Activated naive CD8-positive, alpha-beta T cell treated with anti-CD3 and anti-CD28 coated beads for 36 hours (primary cell): Measurements from ENCODE around the gene DEAF1. TPM values are rescaled to one million over a fixed set of nuclear protein-coding genes. Genes with fewer than 3 reads are reported as not detected.
A peak's percentile ranks its signal among the peaks of the same experiment; 100 is the strongest.

Source experiments
- DNase-seq: peaks from one replicate; pipeline ENCODE4 v3.0.0; 2021
- H3K27ac Mint-ChIP-seq: one replicate; pipeline ENCODE4 v1.8.0; 2022; ENCODE audit warnings: mild to moderate bottlenecking, moderate library complexity, mixed read lengths
- H3K27me3 Mint-ChIP-seq: one replicate; pipeline ENCODE4 v1.8.0; 2022; ENCODE audit warnings: mild to moderate bottlenecking, mixed read lengths
- H3K36me3 Mint-ChIP-seq: one replicate; pipeline ENCODE4 v1.8.0; 2021; ENCODE audit warnings: mild to moderate bottlenecking, mixed read lengths
- H3K4me1 Mint-ChIP-seq: one replicate; pipeline ENCODE4 v1.8.0; 2021; ENCODE audit warnings: mixed read lengths
- H3K4me3 Mint-ChIP-seq: one replicate; pipeline ENCODE4 v1.8.0; 2022; ENCODE audit warnings: mild to moderate bottlenecking, moderate library complexity, mixed read lengths
- H3K9me3 Mint-ChIP-seq: one replicate; pipeline ENCODE4 v1.8.0; 2022; ENCODE audit warnings: mixed read lengths
- total RNA-seq, 2 experiments: library from RNA; stranded (reverse); gene quantifications; one replicate each; pipeline ENCODE4 v1.2.3, GENCODE V29; 2021

Gene DEAF1
- total RNA-seq, 2 experiments from 2014 or later, result 46.1 to 49.7 TPM

DNA sequence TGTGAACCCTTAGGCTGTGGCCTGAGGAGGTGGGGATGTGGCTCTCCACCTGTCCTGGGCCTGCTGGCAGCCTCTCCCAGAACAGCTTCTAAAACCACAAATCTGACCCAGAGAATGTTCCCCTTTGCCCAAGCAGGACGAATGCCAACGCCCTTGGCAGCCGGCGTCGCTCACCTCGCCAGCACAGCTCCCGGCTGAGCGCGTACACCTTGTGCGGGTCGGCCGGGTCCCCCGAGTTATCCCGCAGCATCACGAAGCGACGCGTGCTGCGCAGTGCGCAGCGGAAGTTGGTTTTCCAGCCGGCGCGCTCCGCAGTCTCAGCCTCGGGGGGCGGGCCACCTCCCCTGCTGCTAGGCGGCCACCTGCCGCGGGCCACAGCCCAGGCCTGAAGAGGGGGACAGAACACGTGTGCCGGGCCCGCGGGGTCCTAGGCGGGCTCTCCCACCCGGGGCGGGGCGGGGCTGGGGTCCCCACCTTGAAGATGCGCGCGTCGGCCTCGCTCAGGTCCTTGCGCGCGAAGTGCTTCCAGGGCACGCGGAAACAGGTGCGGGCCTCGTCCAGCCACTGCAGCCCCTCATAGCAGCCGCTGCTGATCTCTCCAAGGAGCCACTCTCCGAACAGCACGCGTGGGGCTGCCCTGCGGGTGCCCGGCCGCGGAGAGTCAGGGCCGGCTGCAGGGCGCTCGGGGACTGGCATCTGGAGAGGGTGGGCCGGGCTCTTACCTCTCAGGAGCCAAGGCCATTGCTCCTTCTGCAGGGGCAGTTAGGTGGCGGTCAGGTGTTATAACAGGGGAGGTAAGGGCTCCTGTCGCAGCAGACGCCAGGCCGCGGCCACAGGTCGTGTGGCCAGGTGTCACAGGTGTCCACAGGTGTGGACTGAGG lies 80.2 kb downstream of the DEAF1 start:
- no peaks in the 10 kb centered on the region for H3K9me3 Mint-ChIP-seq
- no peak for DNase-seq
- H3K4me1 Mint-ChIP-seq, result peaks cover 10% of the 10 kb centered on the region
- H3K27me3 Mint-ChIP-seq, result no peaks in the 10 kb centered on the region
- H3K4me3 Mint-ChIP-seq, result peak overlapping the region; percentile 85
- peak overlapping the region; percentile 94 for H3K27ac Mint-ChIP-seq
- H3K36me3 Mint-ChIP-seq, result peaks cover 14% of the 10 kb centered on the region

DNA sequence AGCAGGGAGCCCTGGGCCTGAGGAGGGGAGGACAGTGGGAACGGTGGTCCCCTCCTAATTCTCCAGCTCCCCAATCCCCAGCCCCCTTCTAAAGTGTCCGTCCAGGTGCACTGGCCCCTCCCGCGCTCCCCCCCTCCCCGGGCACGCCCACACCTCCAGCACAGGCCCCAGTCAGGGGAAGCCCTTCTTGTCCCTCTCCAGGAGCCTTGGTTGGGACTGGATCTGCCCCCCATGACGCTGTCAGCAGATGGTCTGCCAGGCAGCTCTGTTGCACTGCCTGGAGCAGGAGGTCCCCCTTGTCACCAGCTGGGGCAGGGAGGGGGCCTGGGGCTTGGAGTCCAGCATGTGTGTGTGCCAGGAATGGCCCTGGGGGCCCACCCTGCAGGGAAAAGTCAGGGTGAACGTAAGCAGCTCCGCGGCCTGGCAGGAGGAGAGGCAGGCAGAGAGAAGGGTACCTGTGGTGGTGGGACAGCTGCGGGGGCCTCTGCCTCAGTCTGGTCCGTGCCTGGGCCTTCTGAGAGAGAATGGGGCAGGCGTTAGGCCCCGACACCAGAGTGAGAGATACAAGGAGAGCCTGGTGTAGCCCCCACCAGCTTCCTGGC lies 80.9 kb downstream of the DEAF1 start:
- Mint-ChIP-seq H3K27ac (peak overlapping the region; percentile 85), H3K4me3 (peak overlapping the region; percentile 85)

GRCh38 chr11:613369-613968 lies 81.6 kb downstream of the DEAF1 start:
- Mint-ChIP-seq H3K27ac (peak overlapping the region; percentile 85), H3K4me3 (peak overlapping the region; percentile 40), H3K36me3 (peaks cover 14% of the 10 kb centered on the region), H3K4me1 (peaks cover 10% of the 10 kb centered on the region), H3K27me3 (no peaks in the 10 kb centered on the region), H3K9me3 (no peaks in the 10 kb centered on the region)
- peak; percentile 82 for DNase-seq

More for the DNA sequence above, 80.9 kb downstream of the DEAF1 start:
- H3K4me1 Mint-ChIP-seq, result peaks cover 10% of the 10 kb centered on the region
- no peak for DNase-seq
- no peaks in the 10 kb centered on the region for H3K9me3 Mint-ChIP-seq
- H3K27me3 Mint-ChIP-seq, result no peaks in the 10 kb centered on the region
- peaks cover 14% of the 10 kb centered on the region for H3K36me3 Mint-ChIP-seq

DNA sequence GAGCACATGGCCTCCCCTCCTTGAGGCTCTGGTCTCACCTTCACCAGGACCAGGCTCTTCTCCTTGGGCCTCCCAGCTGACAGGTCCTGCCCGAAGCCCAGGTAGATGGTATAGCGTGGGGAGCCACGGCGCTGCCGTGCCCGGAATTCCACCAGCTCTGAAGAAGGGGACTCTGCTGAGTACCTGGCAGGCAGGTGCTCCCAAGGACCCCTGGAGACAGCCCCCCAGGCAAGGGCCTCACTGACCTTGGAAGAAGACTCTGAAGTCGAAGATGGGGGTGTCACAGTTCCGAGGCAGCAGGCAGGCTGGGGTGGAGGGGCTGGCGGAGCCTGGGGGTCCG lies 82.1 kb downstream of the DEAF1 start:
- H3K27me3 Mint-ChIP-seq, result no peaks in the 10 kb centered on the region
- H3K4me1 Mint-ChIP-seq, result peaks cover 10% of the 10 kb centered on the region
- no peak for DNase-seq
- no peaks in the 10 kb centered on the region for H3K9me3 Mint-ChIP-seq
- H3K27ac Mint-ChIP-seq, result peak overlapping the region; percentile 48
- H3K36me3 Mint-ChIP-seq, result peaks cover 13% of the 10 kb centered on the region
- no peak overlapping the region for H3K4me3 Mint-ChIP-seq

GRCh38 chr11:612201-612960 lies 82.6 kb downstream of the DEAF1 start:
- Mint-ChIP-seq H3K27ac (peak overlapping the region; percentile 67), H3K4me3 (no peak overlapping the region), H3K4me1 (peaks cover 10% of the 10 kb centered on the region), H3K9me3 (no peaks in the 10 kb centered on the region), H3K36me3 (peaks cover 13% of the 10 kb centered on the region), H3K27me3 (no peaks in the 10 kb centered on the region)
- DNase-seq, result peak; percentile 45

- no peak overlapping the region for H3K4me3 Mint-ChIP-seq
- H3K36me3 Mint-ChIP-seq, result peaks cover 11% of the 10 kb centered on the region
- DNase-seq, result no peak
- no peaks in the 10 kb centered on the region for H3K27me3 Mint-ChIP-seq
- no peaks in the 10 kb centered on the region for H3K9me3 Mint-ChIP-seq
- peak overlapping the region; percentile 67 for H3K27ac Mint-ChIP-seq
- peaks cover 14% of the 10 kb centered on the region for H3K4me1 Mint-ChIP-seq
These were observed 83.7 kb downstream of the DEAF1 start for GRCh38 chr11:611001-611996.

- Mint-ChIP-seq H3K27ac (peak overlapping the region; percentile 52), H3K4me3 (no peak overlapping the region), H3K36me3 (peaks cover 11% of the 10 kb centered on the region), H3K9me3 (no peaks in the 10 kb centered on the region), H3K4me1 (peaks cover 12% of the 10 kb centered on the region), H3K27me3 (no peaks in the 10 kb centered on the region)
- DNase-seq, result no peak
These were observed 84.7 kb downstream of the DEAF1 start for GRCh38 chr11:610146-610801.

GRCh38 chr11:609341-609811 lies 85.6 kb downstream of the DEAF1 start:
- Mint-ChIP-seq H3K4me1 (peaks cover 10% of the 10 kb centered on the region), H3K27ac (no peak overlapping the region), H3K4me3 (no peak overlapping the region), H3K36me3 (peaks cover 11% of the 10 kb centered on the region), H3K9me3 (no peaks in the 10 kb centered on the region), H3K27me3 (no peaks in the 10 kb centered on the region)
- DNase-seq, result no peak

DNA sequence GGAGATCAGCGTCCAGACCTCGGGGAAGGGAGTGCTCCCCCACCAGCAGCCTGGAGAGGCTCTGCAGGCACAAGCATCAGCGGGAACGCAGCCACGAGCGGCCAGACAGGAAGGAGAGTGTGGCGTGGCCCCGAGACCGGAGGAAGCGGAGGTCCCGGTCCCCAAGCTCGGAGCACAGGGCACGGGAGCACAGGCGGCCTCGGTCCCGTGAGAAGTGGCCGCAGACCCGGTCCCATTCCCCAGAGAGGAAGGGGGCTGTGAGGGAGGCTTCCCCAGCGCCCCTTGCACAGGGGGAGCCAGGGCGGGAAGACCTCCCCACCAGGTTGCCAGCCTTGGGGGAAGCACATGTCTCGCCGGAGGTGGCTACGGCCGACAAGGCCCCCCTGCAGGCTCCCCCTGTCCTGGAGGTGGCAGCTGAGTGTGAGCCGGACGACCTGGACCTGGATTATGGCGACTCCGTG lies 86.2 kb downstream of the DEAF1 start:
- DNase-seq, result no peak
- Mint-ChIP-seq H3K27me3 (no peaks in the 10 kb centered on the region), H3K27ac (no peak overlapping the region), H3K36me3 (peaks cover 8% of the 10 kb centered on the region), H3K4me3 (no peak overlapping the region), H3K4me1 (peaks cover 6% of the 10 kb centered on the region), H3K9me3 (no peaks in the 10 kb centered on the region)

DNA sequence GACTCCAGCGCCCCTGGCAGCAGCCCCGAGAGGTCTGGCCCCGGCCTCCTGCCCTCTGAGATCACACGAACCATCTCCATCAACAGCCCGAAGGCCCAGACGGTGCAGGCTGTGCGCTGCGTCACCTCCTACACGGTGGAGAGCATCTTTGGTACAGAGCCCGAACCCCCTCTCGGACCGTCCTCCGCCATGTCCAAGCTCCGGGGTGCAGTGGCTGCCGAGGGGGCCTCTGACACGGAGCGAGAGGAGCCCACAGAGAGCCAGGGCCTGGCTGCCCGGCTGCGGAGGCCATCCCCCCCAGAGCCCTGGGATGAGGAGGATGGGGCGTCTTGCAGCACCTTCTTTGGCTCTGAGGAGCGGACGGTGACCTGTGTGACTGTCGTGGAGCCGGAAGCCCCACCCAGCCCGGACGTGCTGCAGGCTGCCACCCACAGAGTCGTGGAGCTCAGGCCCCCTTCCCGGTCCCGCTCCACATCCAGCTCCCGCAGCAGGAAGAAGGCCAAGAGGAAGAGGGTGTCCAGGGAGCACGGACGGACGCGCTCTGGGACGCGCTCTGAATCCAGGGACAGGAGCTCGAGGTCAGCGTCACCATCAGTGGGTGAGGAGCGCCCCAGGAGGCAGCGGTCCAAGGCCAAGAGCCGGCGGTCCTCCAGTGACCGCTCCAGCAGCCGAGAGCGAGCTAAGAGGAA lies 86.9 kb downstream of the DEAF1 start:
- Mint-ChIP-seq H3K36me3 (peaks cover 8% of the 10 kb centered on the region), H3K27ac (no peak overlapping the region)

GRCh38 chr11:607020-607780 lies 87.8 kb downstream of the DEAF1 start:
- peaks cover 4% of the 10 kb centered on the region for H3K4me1 Mint-ChIP-seq
- no peak for DNase-seq
- H3K36me3 Mint-ChIP-seq, result peaks cover 8% of the 10 kb centered on the region
- H3K27ac Mint-ChIP-seq, result peak overlapping the region; percentile 38
- H3K4me3 Mint-ChIP-seq, result no peak overlapping the region
- H3K9me3 Mint-ChIP-seq, result no peaks in the 10 kb centered on the region
- no peaks in the 10 kb centered on the region for H3K27me3 Mint-ChIP-seq

More for the DNA sequence above, 86.9 kb downstream of the DEAF1 start:
- Mint-ChIP-seq H3K9me3 (no peaks in the 10 kb centered on the region), H3K27me3 (no peaks in the 10 kb centered on the region), H3K4me3 (no peak overlapping the region), H3K4me1 (peaks cover 4% of the 10 kb centered on the region)
- DNase-seq, result no peak

DNA sequence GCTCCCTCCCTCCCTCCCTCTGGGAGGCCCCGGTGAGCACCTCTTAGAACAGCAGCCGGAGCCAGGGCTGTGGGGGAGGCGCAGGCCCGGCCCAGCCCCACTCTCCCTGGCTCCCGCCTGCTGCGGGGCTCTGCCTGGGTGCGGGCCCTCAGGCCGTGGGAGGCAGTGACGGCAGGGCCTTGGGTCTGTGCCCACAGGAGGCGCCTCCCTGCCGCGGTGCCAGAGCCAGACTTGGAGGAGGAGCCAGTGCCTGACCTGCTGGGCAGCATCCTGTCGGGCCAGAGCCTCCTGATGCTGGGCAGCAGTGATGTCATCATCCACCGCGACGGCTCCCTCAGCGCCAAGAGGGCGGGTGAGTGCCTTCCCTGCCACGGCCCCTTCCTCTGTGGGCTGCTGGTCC lies 88.8 kb downstream of the DEAF1 start:
- no peak overlapping the region for H3K27ac Mint-ChIP-seq
- H3K9me3 Mint-ChIP-seq, result no peaks in the 10 kb centered on the region
- DNase-seq, result no peak
- H3K4me1 Mint-ChIP-seq, result peaks cover 4% of the 10 kb centered on the region
- H3K4me3 Mint-ChIP-seq, result no peak overlapping the region
- H3K36me3 Mint-ChIP-seq, result peaks cover 12% of the 10 kb centered on the region
- H3K27me3 Mint-ChIP-seq, result no peaks in the 10 kb centered on the region
